KMS-11 (cell line): ENCODE measurements around the gene GRPEL1.

Source experiments
- H2AFZ ChIP-seq: fragments of 200-600 bp; sonication (generic); 2 replicates; pipeline ENCODE4 v1.6.1; 2016; ENCODE audit warnings: antibody characterized with exemption, mixed run types, low read depth
- H3K27ac ChIP-seq: fragments of 200-600 bp; sonication (generic); 2 replicates; pipeline ENCODE4 v1.6.1; 2016; ENCODE audit warnings: mild to moderate bottlenecking, mixed run types
- H3K27me3 ChIP-seq: fragments of 200-600 bp; sonication (generic); 2 replicates; pipeline ENCODE4 v1.6.1; 2017; ENCODE audit warnings: mild to moderate bottlenecking, low read depth, mixed run types, moderate library complexity; ENCODE audit not compliant: insufficient read depth
- H3K36me3 ChIP-seq: fragments of 200-600 bp; sonication (generic); 2 replicates; pipeline ENCODE4 v1.6.1; 2017; ENCODE audit warnings: mild to moderate bottlenecking, mixed run types; ENCODE audit not compliant: insufficient read depth
- H3K4me1 ChIP-seq: fragments of 200-600 bp; sonication (generic); 2 replicates; pipeline ENCODE4 v1.6.1; 2016; ENCODE audit warnings: mild to moderate bottlenecking, low read depth, mixed run types; ENCODE audit not compliant: poor library complexity, severe bottlenecking
- H3K4me2 ChIP-seq: fragments of 200-600 bp; sonication (generic); 2 replicates; pipeline ENCODE4 v1.7.0; 2016; ENCODE audit warnings: mild to moderate bottlenecking, mixed run types
- H3K4me3 ChIP-seq: fragments of 200-600 bp; sonication (generic); IDR thresholded peaks from 2 replicates; pipeline ENCODE4 v1.6.1; 2017; ENCODE audit warnings: low read depth, low read length, mixed read lengths; ENCODE audit not compliant: insufficient read depth
- H3K79me2 ChIP-seq: fragments of 200-600 bp; sonication (generic); 2 replicates; pipeline ENCODE4 v1.6.1; 2016; ENCODE audit warnings: low read depth, mixed run types; ENCODE audit not compliant: insufficient read depth
- H3K9ac ChIP-seq: fragments of 200-600 bp; sonication (generic); 2 replicates; pipeline ENCODE4 v1.6.1; 2016; ENCODE audit warnings: mild to moderate bottlenecking, mixed run types
- H4K20me1 ChIP-seq: fragments of 200-600 bp; sonication (generic); 2 replicates; pipeline ENCODE4 v1.6.1; 2016; ENCODE audit warnings: mild to moderate bottlenecking, mixed run types; ENCODE audit not compliant: insufficient read depth
- TF ChIP-seq, protein P1 (sequence below): fragments of 200-600 bp; sonication (generic); conservative IDR thresholded peaks from 2 replicates; pipeline ENCODE4 v1.6.1; 2017; ENCODE audit warnings: low read depth, mild to moderate bottlenecking, antibody characterized with exemption, low read length, moderate library complexity, mixed read lengths

Gene GRPEL1

DNA sequence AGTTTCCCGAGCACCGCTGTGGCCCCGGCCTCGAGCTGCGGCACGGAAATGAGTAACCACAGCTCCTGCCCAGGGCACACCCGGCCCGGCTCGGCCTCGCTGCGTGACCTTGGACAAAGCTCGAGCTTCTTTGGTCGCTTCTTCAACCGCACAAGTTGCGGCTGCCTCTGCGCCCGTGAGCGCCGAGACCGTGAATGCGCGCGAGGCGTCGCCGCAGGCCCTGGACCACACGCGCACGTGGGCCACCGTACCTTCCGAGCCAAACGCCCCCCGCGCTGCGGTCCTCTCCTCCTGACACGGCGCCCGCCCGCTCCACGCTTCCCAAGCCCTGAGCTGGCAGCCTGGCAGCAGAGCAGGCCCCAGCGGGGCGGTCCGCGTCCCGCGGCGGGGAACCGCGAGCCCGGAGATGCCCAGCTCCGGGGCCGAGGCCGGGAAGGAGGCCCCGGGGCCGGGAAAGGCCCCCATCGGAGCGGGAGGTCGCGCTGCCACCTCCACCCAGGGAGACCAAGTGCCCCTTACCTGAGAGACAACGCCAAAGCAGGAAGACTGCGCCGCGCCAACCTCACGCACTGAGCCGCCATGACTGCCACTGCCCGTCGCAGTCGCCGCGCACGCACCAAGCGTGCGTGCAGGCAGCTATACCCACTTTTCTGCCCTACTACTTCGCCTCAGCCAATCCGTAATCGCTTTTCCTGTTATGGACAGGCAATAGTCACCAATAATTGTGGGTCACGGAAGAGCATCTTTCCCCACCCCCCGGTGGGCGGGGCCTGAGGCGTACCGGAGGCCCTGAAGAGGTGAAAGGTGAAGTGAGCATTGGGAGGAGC is at the start of gene GRPEL1:
Gene GRPEL1 (minus strand): TSS at position 613 of the 827 bp plus-strand sequence. CDS start 32 bp downstream, at position 581.
- H3K79me2 ChIP-seq, result peaks cover 31% of the 10 kb centered on the region
- no peaks in the 10 kb centered on the region for H4K20me1 ChIP-seq
- peak within 1 kb of the TSS; percentile 31 for H3K4me3 ChIP-seq
- TF ChIP-seq, protein P1, sequence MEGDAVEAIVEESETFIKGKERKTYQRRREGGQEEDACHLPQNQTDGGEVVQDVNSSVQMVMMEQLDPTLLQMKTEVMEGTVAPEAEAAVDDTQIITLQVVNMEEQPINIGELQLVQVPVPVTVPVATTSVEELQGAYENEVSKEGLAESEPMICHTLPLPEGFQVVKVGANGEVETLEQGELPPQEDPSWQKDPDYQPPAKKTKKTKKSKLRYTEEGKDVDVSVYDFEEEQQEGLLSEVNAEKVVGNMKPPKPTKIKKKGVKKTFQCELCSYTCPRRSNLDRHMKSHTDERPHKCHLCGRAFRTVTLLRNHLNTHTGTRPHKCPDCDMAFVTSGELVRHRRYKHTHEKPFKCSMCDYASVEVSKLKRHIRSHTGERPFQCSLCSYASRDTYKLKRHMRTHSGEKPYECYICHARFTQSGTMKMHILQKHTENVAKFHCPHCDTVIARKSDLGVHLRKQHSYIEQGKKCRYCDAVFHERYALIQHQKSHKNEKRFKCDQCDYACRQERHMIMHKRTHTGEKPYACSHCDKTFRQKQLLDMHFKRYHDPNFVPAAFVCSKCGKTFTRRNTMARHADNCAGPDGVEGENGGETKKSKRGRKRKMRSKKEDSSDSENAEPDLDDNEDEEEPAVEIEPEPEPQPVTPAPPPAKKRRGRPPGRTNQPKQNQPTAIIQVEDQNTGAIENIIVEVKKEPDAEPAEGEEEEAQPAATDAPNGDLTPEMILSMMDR, result no peak
- H3K9ac ChIP-seq, result peak within 1 kb of the TSS; percentile 77
- H3K4me2 ChIP-seq, result peak within 1 kb of the TSS; percentile 82
- H3K27me3 ChIP-seq, result no peaks in the 10 kb centered on the region
- peaks cover 13% of the 10 kb centered on the region for H3K4me1 ChIP-seq
- H3K27ac ChIP-seq, result peak within 1 kb of the TSS; percentile 61
- H2AFZ ChIP-seq, result peak within 1 kb of the TSS; percentile 80
- no peaks in the 10 kb centered on the region for H3K36me3 ChIP-seq

DNA sequence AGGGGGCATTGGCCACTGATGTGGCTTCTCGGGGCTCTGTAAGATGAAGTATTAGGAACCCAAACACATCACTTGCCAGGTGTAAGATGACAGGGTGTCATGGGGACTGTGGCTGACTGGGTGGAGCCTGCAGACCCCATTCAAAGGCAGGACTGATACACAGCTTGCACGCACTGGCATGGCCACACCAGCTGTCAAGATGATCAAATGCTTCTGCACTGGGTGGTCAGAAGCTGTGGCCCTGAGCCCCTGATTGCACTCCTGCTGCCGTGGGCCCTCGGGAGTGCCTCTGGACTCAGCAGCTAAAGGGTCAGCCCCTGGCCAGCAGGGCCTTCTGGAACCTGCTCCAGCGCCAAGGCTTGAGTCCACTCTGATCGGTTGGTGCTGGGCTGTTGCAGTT is 48.8 kb upstream of the GRPEL1 start:
- no peak overlapping the region for H3K27ac ChIP-seq
- no peak overlapping the region for H3K4me3 ChIP-seq
- no peak overlapping the region for H3K4me2 ChIP-seq
- H3K79me2 ChIP-seq, result no peaks in the 10 kb centered on the region
- H3K36me3 ChIP-seq, result no peaks in the 10 kb centered on the region
- H2AFZ ChIP-seq, result no peak overlapping the region
- no peak overlapping the region for H3K9ac ChIP-seq
- peaks cover 7% of the 10 kb centered on the region; the same call in 1 of the 2 replicates for H3K27me3 ChIP-seq
- H4K20me1 ChIP-seq, result no peaks in the 10 kb centered on the region
- H3K4me1 ChIP-seq, result no peaks in the 10 kb centered on the region
- TF ChIP-seq, protein P1, result no peak

DNA sequence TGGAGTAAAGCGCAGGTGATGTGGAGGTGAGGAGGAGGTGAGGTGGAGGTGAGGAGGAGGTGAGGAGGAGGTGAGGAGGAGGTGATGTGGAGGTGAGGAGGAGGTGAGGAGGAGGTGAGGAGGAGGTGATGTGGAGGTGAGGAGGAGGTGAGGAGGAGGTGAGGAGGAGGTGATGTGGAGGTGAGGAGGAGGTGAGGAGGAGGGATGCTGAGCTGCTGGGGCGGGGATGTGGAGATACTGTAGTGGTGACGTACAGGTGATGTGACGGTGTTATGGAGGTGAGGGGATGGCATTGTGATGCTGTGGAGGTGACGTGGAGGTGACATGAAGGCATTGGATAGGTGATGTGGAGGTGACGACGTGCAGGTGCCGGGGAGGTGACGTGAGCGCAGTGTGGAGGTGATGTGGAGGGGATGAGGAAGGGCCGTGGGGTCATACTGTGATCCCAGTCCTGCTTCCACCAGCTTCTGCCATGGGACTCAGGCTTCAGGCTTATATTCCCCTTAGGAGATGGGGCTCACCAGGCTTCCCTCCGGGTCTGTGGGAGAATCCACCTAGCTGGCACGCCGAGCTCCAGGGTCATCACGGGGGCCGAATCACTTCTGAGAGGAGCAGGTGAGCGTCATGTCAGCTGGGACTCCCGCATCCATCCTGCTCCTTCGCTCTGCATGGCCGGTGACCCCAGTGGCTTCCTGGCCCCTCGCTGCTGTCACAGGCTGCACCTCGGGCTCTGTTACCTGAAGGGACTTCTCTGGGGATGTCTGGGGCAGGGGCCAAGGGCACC is 47.9 kb upstream of the GRPEL1 start:
- Histone ChIP-seq H3K27ac (no peak overlapping the region), H3K9ac (no peak overlapping the region), H3K4me3 (no peak overlapping the region), H3K27me3 (peaks cover 9% of the 10 kb centered on the region; the same call in 1 of the 2 replicates), H3K79me2 (no peaks in the 10 kb centered on the region), H3K36me3 (no peaks in the 10 kb centered on the region), H2AFZ (no peak overlapping the region), H3K4me2 (no peak overlapping the region), H3K4me1 (no peaks in the 10 kb centered on the region), H4K20me1 (no peaks in the 10 kb centered on the region)
- TF ChIP-seq, protein P1, result no peak

- Histone ChIP-seq H3K27me3 (peaks cover 8% of the 10 kb centered on the region; the same call in 1 of the 2 replicates), H3K27ac (no peak overlapping the region), H3K4me2 (no peak overlapping the region), H3K4me3 (no peak overlapping the region), H3K79me2 (no peaks in the 10 kb centered on the region), H3K36me3 (no peaks in the 10 kb centered on the region), H3K4me1 (no peaks in the 10 kb centered on the region), H4K20me1 (no peaks in the 10 kb centered on the region), H2AFZ (no peak overlapping the region), H3K9ac (no peak overlapping the region)
- TF ChIP-seq, protein P1, result no peak
Measured at GRCh38 chr4:7112656-7113055, 44.8 kb upstream of the GRPEL1 start.
